ENCODE results near the gene NRXN3.

GRCh38 chr14:79781882-79782281 lies 1611.7 kb downstream of the NRXN3 start:
- TF ChIP-seq, protein P1, sequence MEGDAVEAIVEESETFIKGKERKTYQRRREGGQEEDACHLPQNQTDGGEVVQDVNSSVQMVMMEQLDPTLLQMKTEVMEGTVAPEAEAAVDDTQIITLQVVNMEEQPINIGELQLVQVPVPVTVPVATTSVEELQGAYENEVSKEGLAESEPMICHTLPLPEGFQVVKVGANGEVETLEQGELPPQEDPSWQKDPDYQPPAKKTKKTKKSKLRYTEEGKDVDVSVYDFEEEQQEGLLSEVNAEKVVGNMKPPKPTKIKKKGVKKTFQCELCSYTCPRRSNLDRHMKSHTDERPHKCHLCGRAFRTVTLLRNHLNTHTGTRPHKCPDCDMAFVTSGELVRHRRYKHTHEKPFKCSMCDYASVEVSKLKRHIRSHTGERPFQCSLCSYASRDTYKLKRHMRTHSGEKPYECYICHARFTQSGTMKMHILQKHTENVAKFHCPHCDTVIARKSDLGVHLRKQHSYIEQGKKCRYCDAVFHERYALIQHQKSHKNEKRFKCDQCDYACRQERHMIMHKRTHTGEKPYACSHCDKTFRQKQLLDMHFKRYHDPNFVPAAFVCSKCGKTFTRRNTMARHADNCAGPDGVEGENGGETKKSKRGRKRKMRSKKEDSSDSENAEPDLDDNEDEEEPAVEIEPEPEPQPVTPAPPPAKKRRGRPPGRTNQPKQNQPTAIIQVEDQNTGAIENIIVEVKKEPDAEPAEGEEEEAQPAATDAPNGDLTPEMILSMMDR (conservative IDR thresholded peaks at IDR 0.05; ENCODE audit: low read depth, low read length): no peak
- TF ChIP-seq EZH2 (IDR thresholded peaks at IDR 0.05; ENCODE audit: low read length, unreplicated experiment): no peak
